Fibroblast of pulmonary artery (primary cell): Measurements from ENCODE around the gene CTNND1.

Experiments used
- DNase-seq: peaks from one replicate; pipeline ENCODE4 v3.0.0-alpha.2; 2010; ENCODE audit warnings: low read depth
- H3K4me3 ChIP-seq: replicated peaks from 2 replicates; pipeline ENCODE4 v1.5.1; 2011; ENCODE audit warnings: low read depth, mild to moderate bottlenecking, control low read depth, low read length, moderate library complexity
- CTCF ChIP-seq: IDR thresholded peaks from 2 replicates; pipeline ENCODE4 v1.5.1; 2011; ENCODE audit warnings: mild to moderate bottlenecking, control low read depth, low read length, inconsistent platforms; ENCODE audit errors: missing control alignments

CTNND1 gene

GRCh38 chr11:57781529-57781943, 19.9 kb downstream of the CTNND1 start:
- TF ChIP-seq CTCF: no peak
- DNase-seq: peak; percentile 51
- no peak overlapping the region for H3K4me3 ChIP-seq

GRCh38 chr11:57785072-57785471, 23.5 kb downstream of the CTNND1 start:
- DNase-seq: no peak
- TF ChIP-seq CTCF: no peak
- H3K4me3 ChIP-seq: no peak overlapping the region

- DNase-seq: no peak
- no peak overlapping the region for H3K4me3 ChIP-seq
- no peak for TF ChIP-seq CTCF
Measured at GRCh38 chr11:57786436-57786835, 24.8 kb downstream of the CTNND1 start.

- DNase-seq: no peak
- TF ChIP-seq CTCF: no peak
Measured at GRCh38 chr11:57787006-57787604, 25.5 kb downstream of the CTNND1 start.

DNA sequence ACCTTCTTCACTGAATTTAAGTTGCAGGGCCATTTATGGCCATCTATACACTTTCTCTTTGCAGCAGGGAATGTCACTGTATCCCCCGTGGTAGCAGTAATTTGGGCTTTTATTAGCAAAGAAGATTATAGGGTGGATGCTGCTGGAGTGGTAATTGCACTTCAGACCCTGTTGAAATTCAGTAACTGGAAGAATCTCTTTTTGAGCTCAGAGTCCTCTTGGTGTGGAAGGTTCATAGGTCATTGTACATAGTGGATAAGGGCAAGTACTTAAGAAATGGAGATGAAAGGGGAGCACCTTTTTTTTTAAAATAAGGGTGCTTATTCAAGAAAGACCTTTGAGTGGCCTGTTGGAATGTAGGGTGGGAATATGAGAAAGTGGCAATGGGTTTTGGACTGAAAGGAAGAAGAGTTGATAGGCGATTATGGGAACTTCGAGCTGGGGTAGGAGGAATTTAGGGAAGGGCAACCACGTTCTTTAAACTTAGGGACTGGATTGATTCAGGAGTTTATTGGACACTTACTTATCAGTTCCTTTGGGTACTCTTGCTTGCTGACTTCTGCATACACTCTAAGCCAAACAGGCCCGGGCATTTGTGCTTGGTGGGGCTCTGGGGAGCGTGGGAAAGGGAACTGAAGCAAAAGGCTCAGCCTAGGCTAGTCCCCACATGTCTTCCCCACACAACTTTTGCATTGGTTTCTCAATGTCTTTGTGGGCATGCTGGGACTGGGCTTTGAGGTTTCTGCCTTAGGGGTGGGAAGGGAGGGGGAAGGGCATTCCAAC, 26.5 kb downstream of the CTNND1 start:
- H3K4me3 ChIP-seq: no peak overlapping the region
- DNase-seq: no peak
- no peak for TF ChIP-seq CTCF

More at GRCh38 chr11:57787006-57787604, 25.5 kb downstream of the CTNND1 start:
- H3K4me3 ChIP-seq: no peak overlapping the region

- no peak for DNase-seq
- no peak for TF ChIP-seq CTCF
- H3K4me3 ChIP-seq: no peak overlapping the region
Measured at GRCh38 chr11:57788703-57789088, 27.1 kb downstream of the CTNND1 start.
